Neural cell (in vitro differentiated cells): Measurements from ENCODE around the gene ACTRT2. TPM values are rescaled to one million over a fixed set of nuclear protein-coding genes. Genes with fewer than 3 reads are reported as not detected.

Experiments used
- H2AFZ ChIP-seq: fragments of 200-600, 300-800 bp; sonication (generic), shearing (Covaris generic); 2 replicates; pipeline ENCODE4 v1.6.0; 2014; ENCODE audit warnings: low read depth, mild to moderate bottlenecking, antibody characterized with exemption, low read length, moderate library complexity
- H3F3A ChIP-seq: fragments of 200-600 bp; shearing (Covaris generic); 2 replicates; pipeline ENCODE4 v1.6.1; 2016; ENCODE audit warnings: mild to moderate bottlenecking, moderate library complexity, mixed read lengths, antibody characterized with exemption, low read length; ENCODE audit not compliant: insufficient read depth, poor library complexity, severe bottlenecking
- H3K27ac ChIP-seq: fragments of 200-600, 300-800 bp; sonication (generic), shearing (Covaris generic); 2 replicates; pipeline ENCODE4 v1.5.1; 2014; ENCODE audit warnings: mild to moderate bottlenecking, low read length, moderate library complexity
- H3K27me3 ChIP-seq: fragments of 300-800, 200-600 bp; sonication (generic), shearing (Covaris generic); 2 replicates; pipeline ENCODE4 v1.6.0; 2014; ENCODE audit warnings: mild to moderate bottlenecking, low read depth, low read length, moderate library complexity; ENCODE audit not compliant: insufficient read depth
- H3K36me3 ChIP-seq: fragments of 300-800, 200-600 bp; sonication (generic), shearing (Covaris generic); 2 replicates; pipeline ENCODE4 v1.5.1; 2014; ENCODE audit warnings: mild to moderate bottlenecking, antibody characterized with exemption, low read length, moderate library complexity; ENCODE audit not compliant: insufficient read depth
- H3K4me2 ChIP-seq: fragments of 300-800, 200-600 bp; sonication (generic), shearing (Covaris generic); 2 replicates; pipeline ENCODE4 v1.6.0; 2014; ENCODE audit warnings: mild to moderate bottlenecking, low read length
- H3K4me3 ChIP-seq: fragments of 300-800, 200-600 bp; sonication (generic), shearing (Covaris generic); 2 replicates; pipeline ENCODE4 v1.5.1; 2014; ENCODE audit warnings: mild to moderate bottlenecking, low read length, moderate library complexity
- H3K79me2 ChIP-seq: fragments of 200-600 bp; shearing (Covaris generic); replicated peaks from 2 replicates; pipeline ENCODE4 v1.6.0; 2014; ENCODE audit warnings: mild to moderate bottlenecking, low read length, moderate library complexity; ENCODE audit not compliant: insufficient read depth
- H3K9ac ChIP-seq: fragments of 300-800, 200-600 bp; sonication (generic), shearing (Covaris generic); 2 replicates; pipeline ENCODE4 v1.6.1; 2016; ENCODE audit warnings: mild to moderate bottlenecking, low read length, mixed read lengths
- H3K9me2 ChIP-seq: fragments of 200-600 bp; shearing (Covaris generic); 2 replicates; pipeline ENCODE4 v1.6.1; 2016; ENCODE audit warnings: mild to moderate bottlenecking, low read length, mixed read lengths; ENCODE audit not compliant: insufficient read depth
- H3K9me3 ChIP-seq: fragments of 200-600, 300-800 bp; sonication (generic), shearing (Covaris generic); 2 replicates; pipeline ENCODE4 v1.6.1; 2016; ENCODE audit warnings: mild to moderate bottlenecking, mixed run types, low read length, moderate library complexity, mixed read lengths
- H4K20me1 ChIP-seq: fragments of 200-600 bp; shearing (Covaris generic); 2 replicates; pipeline ENCODE4 v1.6.1; 2016; ENCODE audit warnings: mild to moderate bottlenecking, mixed run types; ENCODE audit not compliant: insufficient read depth
- CTCF ChIP-seq: fragments of 450-650 bp; IDR thresholded peaks from 2 replicates; pipeline ENCODE4 v1.5.1; 2014; ENCODE audit warnings: antibody characterized with exemption, mild to moderate bottlenecking, moderate library complexity; ENCODE audit not compliant: poor library complexity, severe bottlenecking
- EP300 ChIP-seq: fragments of 450-650 bp; conservative IDR thresholded peaks from 2 replicates; pipeline ENCODE4 v1.6.1; 2014; ENCODE audit warnings: antibody characterized with exemption, mild to moderate bottlenecking, moderate library complexity; ENCODE audit not compliant: poor library complexity, severe bottlenecking
- EZH2 ChIP-seq: fragments of 200-600, 300-800 bp; shearing (Covaris generic), sonication (generic); IDR thresholded peaks from 2 replicates; pipeline ENCODE4 v1.6.1; 2014; ENCODE audit warnings: antibody characterized with exemption, low read length, borderline replicate concordance, mild to moderate bottlenecking; ENCODE audit not compliant: insufficient read depth, poor library complexity, severe bottlenecking
- MXI1 ChIP-seq: fragments of 450-650 bp; conservative IDR thresholded peaks from 2 replicates; pipeline ENCODE4 v1.6.1; 2014; ENCODE audit warnings: antibody characterized with exemption, mild to moderate bottlenecking; ENCODE audit not compliant: poor library complexity, severe bottlenecking
- POLR2AphosphoS5 ChIP-seq: IDR thresholded peaks from 2 replicates; pipeline ENCODE4 v1.6.1; 2012
- RAD21 ChIP-seq: fragments of 450-650 bp; conservative IDR thresholded peaks from 2 replicates; pipeline ENCODE4 v1.6.1; 2014; ENCODE audit warnings: antibody characterized with exemption, mild to moderate bottlenecking, moderate library complexity
- REST ChIP-seq: IDR thresholded peaks from 2 replicates; pipeline ENCODE4 v1.6.1; 2012; ENCODE audit warnings: borderline replicate concordance
- SMC3 ChIP-seq: fragments of 450-650 bp; conservative IDR thresholded peaks from 2 replicates; pipeline ENCODE4 v1.6.1; 2014; ENCODE audit warnings: antibody characterized with exemption, mild to moderate bottlenecking, moderate library complexity; ENCODE audit not compliant: poor library complexity
- TAF1 ChIP-seq: IDR thresholded peaks from 2 replicates; pipeline ENCODE4 v1.6.1; 2012; ENCODE audit warnings: low read depth
- polyA plus RNA-seq: library from polyadenylated mRNA; depleted of rRNA; stranded (reverse); fragments of >200 nt; gene quantifications from 2 replicates; pipeline ENCODE4 v1.2.3, GENCODE V29; 2014

Gene ACTRT2
- polyA plus RNA-seq, 1 donor from 2014 or later = not detected

DNA sequence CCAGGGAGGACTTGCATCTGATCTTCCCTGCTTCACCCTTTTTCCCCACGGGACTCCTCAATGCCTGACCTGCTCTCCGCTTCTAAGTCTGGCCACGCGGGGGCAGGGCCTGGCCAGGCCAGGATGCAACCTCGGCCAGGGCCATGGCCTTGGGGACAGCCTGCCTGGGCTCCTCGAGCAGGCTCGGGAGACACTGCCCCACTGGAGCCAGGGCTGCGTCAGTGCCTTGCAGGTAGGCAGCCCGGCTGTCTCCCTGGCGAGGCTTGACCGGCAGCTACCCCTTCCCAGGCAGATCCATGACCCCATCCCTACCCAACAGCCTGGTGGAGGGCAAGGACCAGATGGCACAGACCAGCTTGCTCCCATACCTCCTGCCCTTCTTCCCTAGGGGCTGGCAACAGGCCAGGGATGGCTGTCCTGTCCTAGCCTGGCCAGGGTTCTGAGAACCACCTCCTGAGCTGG is 45.0 kb downstream of the ACTRT2 start:
- Histone ChIP-seq H4K20me1 (no peaks in the 10 kb centered on the region), H3K27ac (no peak overlapping the region), H3K9ac (no peak overlapping the region), H3K9me2 (no peaks in the 10 kb centered on the region), H2AFZ (no peak overlapping the region), H3K4me2 (no peak overlapping the region), H3K4me3 (peak overlapping the region; percentile 71), H3F3A (no peaks in the 10 kb centered on the region), H3K9me3 (no peaks in the 10 kb centered on the region), H3K27me3 (peaks cover 30% of the 10 kb centered on the region), H3K36me3 (no peaks in the 10 kb centered on the region), H3K79me2 (peaks cover 55% of the 10 kb centered on the region)
- TF ChIP-seq CTCF (peak; percentile 56), EZH2 (no peak), REST (no peak), EP300 (no peak), MXI1 (peak; percentile 17), SMC3 (peak; percentile 65), RAD21 (peak; percentile 64), TAF1 (no peak), POLR2AphosphoS5 (no peak)

DNA sequence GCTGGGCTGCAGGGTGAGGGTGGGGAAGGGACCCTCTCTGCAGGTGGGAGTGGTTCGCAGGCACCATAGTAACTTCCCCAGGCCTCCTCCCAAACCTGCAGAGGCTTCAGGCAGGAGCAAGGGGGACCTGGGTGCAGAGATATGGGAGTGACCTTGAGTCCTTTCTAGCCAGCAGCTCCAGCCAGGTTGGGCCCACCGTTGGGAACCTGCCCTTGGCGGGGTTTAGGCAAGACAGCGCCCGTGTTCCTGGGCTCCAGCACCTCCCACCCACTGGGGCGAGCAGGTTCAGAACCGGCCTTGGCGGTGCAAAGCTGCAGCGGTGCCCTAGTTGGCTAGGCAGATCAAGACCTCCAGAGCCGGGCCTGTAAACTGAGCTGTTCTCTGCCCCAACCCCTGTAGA is 45.6 kb downstream of the ACTRT2 start:
- Histone ChIP-seq H3K27ac (no peak overlapping the region), H3K36me3 (no peaks in the 10 kb centered on the region), H4K20me1 (no peaks in the 10 kb centered on the region), H3K4me3 (peak overlapping the region; percentile 71), H2AFZ (no peak overlapping the region), H3K4me2 (no peak overlapping the region), H3K9me3 (no peaks in the 10 kb centered on the region), H3F3A (no peaks in the 10 kb centered on the region), H3K27me3 (peaks cover 36% of the 10 kb centered on the region), H3K79me2 (peaks cover 61% of the 10 kb centered on the region), H3K9me2 (no peaks in the 10 kb centered on the region), H3K9ac (no peak overlapping the region)
- TF ChIP-seq CTCF (no peak), REST (peak; percentile 7)
